ENCODE results near the gene GALE. TPM values are rescaled to one million over a fixed set of nuclear protein-coding genes. Genes with fewer than 3 reads are reported as not detected.

GALE gene
- total and polyA plus RNA-seq, 2 of the 13 experiments (the other 11 are each of a cell fraction or from before 2014, with no cell fraction given): 85.2 to 88.4 TPM

- no peak for TF ChIP-seq ZFYVE20 (CRISPR knock-in tag; IDR thresholded peaks at IDR 0.05; ENCODE audit: borderline replicate concordance, low read depth)
- TF ChIP-seq POLR2G (IDR thresholded peaks at IDR 0.05; ENCODE audit: low read depth, low read length): no peak
- TF ChIP-seq GATA4 (IDR thresholded peaks at IDR 0.05; ENCODE audit: borderline replicate concordance, low read depth): no peak
- peak; percentile 7 for TF ChIP-seq RBM39 (IDR thresholded peaks at IDR 0.05; ENCODE audit: low read depth, low read length, poor library complexity, severe bottlenecking)
- TF ChIP-seq ZFP36 (IDR thresholded peaks at IDR 0.05; ENCODE audit: borderline replicate concordance, low read depth, low read length, partially characterized antibody): no peak
- TF ChIP-seq PTBP1 (IDR thresholded peaks at IDR 0.05; ENCODE audit: low read depth, low read length, poor library complexity, severe bottlenecking): no peak
- TF ChIP-seq CREB3 (CRISPR knock-in tag; IDR thresholded peaks at IDR 0.05): no peak
- no peak for TF ChIP-seq HOXD1 (CRISPR knock-in tag; IDR thresholded peaks at IDR 0.05)
Measured at GRCh38 chr1:23798662-23799142, 1.9 kb downstream of the GALE start (continued).

- Histone ChIP-seq H3K36me3 (replicated peaks in 1 of 2; ENCODE audit: control insufficient read depth in 1 of 2, insufficient read depth in 2 of 2, low read length in 2 of 2) (peaks cover 16 to 44% of the 10 kb centered on the region in 2 experiments; a peak in 4 of 5 replicates), H2AFZ (ENCODE audit: low read length) (no peak overlapping the region), H3K9ac (ENCODE audit: insufficient read depth, low read depth, low read length) (no peak overlapping the region), H3K4me3 (replicated peaks in 1 of 3; ENCODE audit: insufficient read depth in 1 of 3, low read depth in 2 of 3, low read length in 3 of 3) (no peak overlapping the region), H3K4me2 (ENCODE audit: low read depth, low read length) (no peak overlapping the region), H4K20me1 (ENCODE audit: insufficient read depth, low read length) (peaks cover 9% of the 10 kb centered on the region; the same call in 1 of the 2 replicates), H3K9me3 (ENCODE audit: low read length) (no peaks in the 10 kb centered on the region), H3K79me2 (ENCODE audit: insufficient read depth, low read length) (peaks cover 15% of the 10 kb centered on the region), H3K27me3 (ENCODE audit: control insufficient read depth in 1 of 2, insufficient read depth in 2 of 2, low read length in 2 of 2) (no peaks in the 10 kb centered on the region; a peak in 1 of 5 replicates), H3K4me1 (ENCODE audit: insufficient read depth, low read length) (peaks cover 43% of the 10 kb centered on the region), H3K27ac (ENCODE audit: extremely low read length, insufficient read depth, low read length) (no peak overlapping the region)
- FAIRE-seq (no peak), DNase-seq (ENCODE audit: low spot score) (no peak), ATAC-seq (no peak)
- ChIA-PET CTCF (ENCODE audit: low intra/inter-chr PET ratio, low total read pairs) (interaction anchor here (1.2 kb wide), 1 partner anchor 26 kb away, joined by 4 read pairs; no protein-coding TSS in a partner anchor), POLR2A (interaction anchor here (0.7 to 10.9 kb wide), 5 partner anchors 7 to 224 kb away, joined by 3 to 154 read pairs (median 52); partner anchors contain the start of genes HMGCL, LYPLA2, PITHD1 and RPL11)
- in situ Hi-C loops (cut with HindIII; ENCODE audit: extremely low pct_ligation_motif_present, low pct_unique_long_range_greater_than_20kb) (no loop called here), intact Hi-C loops (cut with micrococcal nuclease; ENCODE audit: unreplicated experiment) (no loop called here)
- no TSS peak for BruUV-seq (replicated peaks)
- WGBS (ENCODE audit: low lambda C conversion rate): 94% methylated on average over 13 of the region's 20 CpGs
- no peak for TF ChIP-seq ZNF280D (CRISPR knock-in tag; IDR thresholded peaks at IDR 0.05)
- TF ChIP-seq BRF2 (CRISPR knock-in tag; IDR thresholded peaks at IDR 0.05): no peak
- TF ChIP-seq MIXL1 (CRISPR knock-in tag; IDR thresholded peaks at IDR 0.05): no peak
Measured at GRCh38 chr1:23797478-23798448, 2.8 kb downstream of the GALE start.
